ENCODE data around the gene KDM6B.

DNA sequence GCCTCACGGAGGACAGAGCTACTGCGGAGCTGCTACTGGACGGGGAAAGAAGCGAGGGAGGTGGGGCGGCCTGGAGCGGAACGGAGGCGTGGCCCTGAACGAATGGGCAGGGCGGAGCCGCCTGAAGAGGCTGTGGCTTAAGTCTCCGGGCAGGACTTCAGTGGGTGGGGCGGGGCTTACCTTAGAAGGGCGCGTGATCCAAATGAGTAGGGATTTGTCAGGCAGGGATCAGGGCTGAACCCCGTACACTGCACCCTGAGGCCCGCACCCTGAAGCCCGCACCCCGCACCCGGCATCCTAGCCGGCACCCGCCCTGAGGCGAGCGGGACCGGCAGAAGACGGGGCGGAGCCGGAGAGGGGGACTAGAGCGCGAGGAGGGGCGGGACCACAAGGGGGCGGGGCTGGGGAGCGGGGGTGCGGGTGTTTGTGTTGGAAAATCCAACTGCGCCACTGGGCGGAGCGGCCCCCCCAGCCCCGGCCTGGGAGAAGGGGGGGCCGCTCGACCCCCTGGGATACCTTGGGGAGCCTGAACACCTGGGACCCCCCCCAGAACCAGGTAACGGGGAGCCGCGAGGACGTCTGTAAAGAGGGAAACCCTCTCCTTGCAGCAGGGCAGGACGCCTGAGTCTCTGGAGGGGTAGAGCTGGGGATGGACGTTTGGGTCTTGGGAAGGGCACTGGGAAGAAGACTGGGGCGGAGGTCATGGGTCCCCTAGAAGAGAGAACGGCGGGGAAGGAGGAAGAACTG, at the start of gene KDM6B:
- TF ChIP-seq CTCF (IDR thresholded peaks at IDR 0.05; ENCODE audit: poor library complexity, severe bottlenecking) (no peak), POLR2AphosphoS5 (IDR thresholded peaks at IDR 0.05) (no peak), TAF1 (IDR thresholded peaks at IDR 0.05; ENCODE audit: low read depth) (no peak), SMC3 (conservative IDR thresholded peaks at IDR 0.05; ENCODE audit: poor library complexity) (no peak), EP300 (conservative IDR thresholded peaks at IDR 0.05; ENCODE audit: poor library complexity, severe bottlenecking) (no peak), EZH2 (IDR thresholded peaks at IDR 0.05; ENCODE audit: borderline replicate concordance, insufficient read depth, low read length, poor library complexity, severe bottlenecking) (no peak), RAD21 (conservative IDR thresholded peaks at IDR 0.05) (no peak), MXI1 (conservative IDR thresholded peaks at IDR 0.05; ENCODE audit: poor library complexity, severe bottlenecking) (no peak)
- TF ChIP-seq, protein P1, sequence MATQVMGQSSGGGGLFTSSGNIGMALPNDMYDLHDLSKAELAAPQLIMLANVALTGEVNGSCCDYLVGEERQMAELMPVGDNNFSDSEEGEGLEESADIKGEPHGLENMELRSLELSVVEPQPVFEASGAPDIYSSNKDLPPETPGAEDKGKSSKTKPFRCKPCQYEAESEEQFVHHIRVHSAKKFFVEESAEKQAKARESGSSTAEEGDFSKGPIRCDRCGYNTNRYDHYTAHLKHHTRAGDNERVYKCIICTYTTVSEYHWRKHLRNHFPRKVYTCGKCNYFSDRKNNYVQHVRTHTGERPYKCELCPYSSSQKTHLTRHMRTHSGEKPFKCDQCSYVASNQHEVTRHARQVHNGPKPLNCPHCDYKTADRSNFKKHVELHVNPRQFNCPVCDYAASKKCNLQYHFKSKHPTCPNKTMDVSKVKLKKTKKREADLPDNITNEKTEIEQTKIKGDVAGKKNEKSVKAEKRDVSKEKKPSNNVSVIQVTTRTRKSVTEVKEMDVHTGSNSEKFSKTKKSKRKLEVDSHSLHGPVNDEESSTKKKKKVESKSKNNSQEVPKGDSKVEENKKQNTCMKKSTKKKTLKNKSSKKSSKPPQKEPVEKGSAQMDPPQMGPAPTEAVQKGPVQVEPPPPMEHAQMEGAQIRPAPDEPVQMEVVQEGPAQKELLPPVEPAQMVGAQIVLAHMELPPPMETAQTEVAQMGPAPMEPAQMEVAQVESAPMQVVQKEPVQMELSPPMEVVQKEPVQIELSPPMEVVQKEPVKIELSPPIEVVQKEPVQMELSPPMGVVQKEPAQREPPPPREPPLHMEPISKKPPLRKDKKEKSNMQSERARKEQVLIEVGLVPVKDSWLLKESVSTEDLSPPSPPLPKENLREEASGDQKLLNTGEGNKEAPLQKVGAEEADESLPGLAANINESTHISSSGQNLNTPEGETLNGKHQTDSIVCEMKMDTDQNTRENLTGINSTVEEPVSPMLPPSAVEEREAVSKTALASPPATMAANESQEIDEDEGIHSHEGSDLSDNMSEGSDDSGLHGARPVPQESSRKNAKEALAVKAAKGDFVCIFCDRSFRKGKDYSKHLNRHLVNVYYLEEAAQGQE (IDR thresholded peaks at IDR 0.05; ENCODE audit: borderline replicate concordance): no peak

All from neural cell (in vitro differentiated cells).